Measurements from ENCODE around the gene ZNF827. TPM values are rescaled to one million over a fixed set of nuclear protein-coding genes. Genes with fewer than 3 reads are reported as not detected.
A peak's percentile ranks its signal among the peaks of the same experiment; 100 is the strongest.

The ZNF827 gene
- polyA plus RNA-seq, 1 donor (not counting 4 experiments of a cell fraction or from before 2014, with no cell fraction given), result 4.7 TPM

DNA sequence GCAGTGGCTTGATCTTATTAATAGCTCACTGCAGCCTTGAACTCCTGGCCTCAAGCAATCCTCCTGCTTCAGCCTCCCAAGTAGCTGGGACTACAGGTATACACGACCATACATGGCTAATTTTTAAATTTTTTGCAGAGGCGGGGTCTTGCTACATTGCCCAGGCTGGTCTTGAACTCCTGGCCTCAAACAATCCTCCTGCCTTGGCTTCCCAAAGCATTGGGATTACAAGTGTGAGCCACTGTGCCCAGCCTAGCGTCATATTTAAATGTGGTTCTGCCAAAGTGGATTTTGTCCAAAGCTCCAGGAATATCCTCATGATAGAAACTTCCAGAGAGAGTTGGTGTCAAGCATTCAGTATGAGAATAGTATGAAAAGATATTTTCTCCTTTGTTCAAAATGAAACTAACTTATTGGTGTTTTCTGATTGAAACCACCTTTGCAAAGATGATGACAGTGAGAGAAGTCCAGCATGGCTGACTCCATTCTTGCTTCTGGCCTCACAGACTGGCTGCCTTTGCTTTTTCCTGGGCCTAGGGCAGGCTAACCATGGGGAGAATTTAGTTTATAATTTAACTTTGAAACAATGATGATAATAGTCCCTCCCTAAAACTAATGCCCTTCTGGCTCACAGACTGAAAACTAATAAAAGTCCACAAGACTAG lies 129.6 kb downstream of the ZNF827 start:
- dilution Hi-C loops (cut with MboI; ENCODE audit: extremely low pct_ligation_motif_present, low sequenced_read_pairs), result no loop called here
- Histone ChIP-seq H3K27me3 (ENCODE audit: control insufficient read depth, extremely low read depth, insufficient read depth, low read length) (no peaks in the 10 kb centered on the region), H3K79me2 (ENCODE audit: control insufficient read depth, insufficient read depth, low read length) (no peaks in the 10 kb centered on the region), H3K4me2 (ENCODE audit: control insufficient read depth, extremely low read depth, insufficient read depth, low read depth, low read length) (no peak overlapping the region), H3K27ac (ENCODE audit: control insufficient read depth, insufficient read depth, low read length) (peak overlapping the region; percentile 97), H3K36me3 (ENCODE audit: control insufficient read depth in 2 of 2, extremely low read depth in 1 of 2, insufficient read depth in 2 of 2, low read length in 2 of 2) (peaks cover 0 to 3% of the 10 kb centered on the region in 2 experiments), H3K9me3 (ENCODE audit: control insufficient read depth, low read depth, low read length) (peaks cover 6% of the 10 kb centered on the region), H3K4me3 (ENCODE audit: control insufficient read depth in 2 of 3, extremely low read depth in 1 of 3, insufficient read depth in 2 of 3, low read depth in 1 of 3, low read length in 3 of 3) (no peak overlapping the region), H3K9ac (ENCODE audit: control insufficient read depth, extremely low read depth, insufficient read depth, low read length) (peak overlapping the region; percentile 69), H3K4me1 (ENCODE audit: control insufficient read depth, extremely low read depth, insufficient read depth, low read length) (peaks cover 41% of the 10 kb centered on the region), H3K9me1 (ENCODE audit: control insufficient read depth, extremely low read depth, insufficient read depth, low read length) (no peaks in the 10 kb centered on the region), H2AFZ (ENCODE audit: control insufficient read depth, low read length) (no peak overlapping the region), H4K20me1 (ENCODE audit: control insufficient read depth, extremely low read depth, insufficient read depth, low read length) (no peaks in the 10 kb centered on the region)
- DNase-seq (ENCODE audit: low read depth, low spot score) (no peak), FAIRE-seq (no peak)
- TF ChIP-seq, protein P1, sequence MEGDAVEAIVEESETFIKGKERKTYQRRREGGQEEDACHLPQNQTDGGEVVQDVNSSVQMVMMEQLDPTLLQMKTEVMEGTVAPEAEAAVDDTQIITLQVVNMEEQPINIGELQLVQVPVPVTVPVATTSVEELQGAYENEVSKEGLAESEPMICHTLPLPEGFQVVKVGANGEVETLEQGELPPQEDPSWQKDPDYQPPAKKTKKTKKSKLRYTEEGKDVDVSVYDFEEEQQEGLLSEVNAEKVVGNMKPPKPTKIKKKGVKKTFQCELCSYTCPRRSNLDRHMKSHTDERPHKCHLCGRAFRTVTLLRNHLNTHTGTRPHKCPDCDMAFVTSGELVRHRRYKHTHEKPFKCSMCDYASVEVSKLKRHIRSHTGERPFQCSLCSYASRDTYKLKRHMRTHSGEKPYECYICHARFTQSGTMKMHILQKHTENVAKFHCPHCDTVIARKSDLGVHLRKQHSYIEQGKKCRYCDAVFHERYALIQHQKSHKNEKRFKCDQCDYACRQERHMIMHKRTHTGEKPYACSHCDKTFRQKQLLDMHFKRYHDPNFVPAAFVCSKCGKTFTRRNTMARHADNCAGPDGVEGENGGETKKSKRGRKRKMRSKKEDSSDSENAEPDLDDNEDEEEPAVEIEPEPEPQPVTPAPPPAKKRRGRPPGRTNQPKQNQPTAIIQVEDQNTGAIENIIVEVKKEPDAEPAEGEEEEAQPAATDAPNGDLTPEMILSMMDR (optimal IDR thresholded peaks at IDR 0.05 in 1 of 3, IDR thresholded peaks at IDR 0.05 in 1 of 3, conservative IDR thresholded peaks at IDR 0.05 in 1 of 3; ENCODE audit: extremely low read depth in 1 of 3, insufficient read depth in 2 of 3, low read length in 3 of 3), result no peak
- TF ChIP-seq EZH2 (IDR thresholded peaks at IDR 0.05; ENCODE audit: low read length), result no peak

DNA sequence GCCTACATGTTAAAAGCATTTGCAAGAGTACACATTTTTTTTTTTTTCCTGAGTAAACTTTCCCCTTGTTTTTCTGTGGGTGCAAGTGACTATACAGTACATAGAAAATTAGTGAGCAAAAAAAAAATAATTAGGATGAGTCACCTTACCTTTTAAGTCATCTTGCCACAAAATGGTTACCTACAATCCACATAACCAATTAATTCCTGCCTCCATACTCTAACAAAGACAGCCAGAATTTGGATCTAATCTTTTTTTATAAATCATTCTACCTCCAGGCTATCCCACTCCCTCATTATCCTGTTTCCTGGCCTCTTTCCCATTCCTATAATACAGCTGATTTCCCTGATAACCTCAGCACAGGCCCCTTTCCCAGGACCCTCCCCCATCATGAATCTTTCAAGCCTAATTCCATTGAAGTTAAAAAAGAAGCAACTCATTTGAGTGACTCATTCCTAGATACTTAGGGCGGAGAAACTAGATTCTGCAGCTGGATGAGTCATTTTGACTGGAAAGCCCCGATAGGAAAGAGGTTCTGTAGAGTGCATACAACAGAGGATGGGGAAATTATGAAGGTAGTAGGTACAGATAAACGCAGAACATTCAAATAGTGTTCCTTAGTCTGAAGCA lies 130.5 kb downstream of the ZNF827 start:
- Histone ChIP-seq H3K27me3 (ENCODE audit: control insufficient read depth, extremely low read depth, insufficient read depth, low read length) (no peaks in the 10 kb centered on the region), H3K9me1 (ENCODE audit: control insufficient read depth, extremely low read depth, insufficient read depth, low read length) (no peaks in the 10 kb centered on the region), H3K36me3 (ENCODE audit: control insufficient read depth in 2 of 2, extremely low read depth in 1 of 2, insufficient read depth in 2 of 2, low read length in 2 of 2) (peaks cover 0 to 3% of the 10 kb centered on the region in 2 experiments), H2AFZ (ENCODE audit: control insufficient read depth, low read length) (no peak overlapping the region), H3K27ac (ENCODE audit: control insufficient read depth, insufficient read depth, low read length) (peak overlapping the region; percentile 97), H4K20me1 (ENCODE audit: control insufficient read depth, extremely low read depth, insufficient read depth, low read length) (no peaks in the 10 kb centered on the region), H3K79me2 (ENCODE audit: control insufficient read depth, insufficient read depth, low read length) (no peaks in the 10 kb centered on the region), H3K4me3 (ENCODE audit: control insufficient read depth in 2 of 3, extremely low read depth in 1 of 3, insufficient read depth in 2 of 3, low read depth in 1 of 3, low read length in 3 of 3) (no peak overlapping the region), H3K9ac (ENCODE audit: control insufficient read depth, extremely low read depth, insufficient read depth, low read length) (peak overlapping the region; percentile 69), H3K9me3 (ENCODE audit: control insufficient read depth, low read depth, low read length) (peaks cover 6% of the 10 kb centered on the region), H3K4me1 (ENCODE audit: control insufficient read depth, extremely low read depth, insufficient read depth, low read length) (peaks cover 47% of the 10 kb centered on the region), H3K4me2 (ENCODE audit: control insufficient read depth, extremely low read depth, insufficient read depth, low read depth, low read length) (peak overlapping the region; percentile 42)
- peak; percentile 81 for FAIRE-seq
- peak; percentile 91 for DNase-seq (ENCODE audit: low read depth, low spot score)
- dilution Hi-C loops (cut with MboI; ENCODE audit: extremely low pct_ligation_motif_present, low sequenced_read_pairs), result no loop called here
- TF ChIP-seq EZH2 (IDR thresholded peaks at IDR 0.05; ENCODE audit: low read length), result no peak
- TF ChIP-seq, protein P1 (optimal IDR thresholded peaks at IDR 0.05 in 1 of 3, IDR thresholded peaks at IDR 0.05 in 1 of 3, conservative IDR thresholded peaks at IDR 0.05 in 1 of 3; ENCODE audit: extremely low read depth in 1 of 3, insufficient read depth in 2 of 3, low read length in 3 of 3), result no peak
